Spinal cord (tissue), 10 donors: ENCODE data around the gene ABCC10. TPM values are rescaled to one million over a fixed set of nuclear protein-coding genes. Genes with fewer than 3 reads are reported as not detected.
A peak's percentile ranks its signal among the peaks of the same experiment; 100 is the strongest.

Experiments
- DNase-seq, 6 donors: peaks; one replicate each; pipeline versions ENCODE4 v3.0.0 to v3.0.0-alpha.2; 2013 to 2015; ENCODE audit warnings: low spot score in 6 of 6, low read depth in 4 of 6
- H3K27ac ChIP-seq: one replicate; pipeline ENCODE4 v1.5.1; 2013; ENCODE audit warnings: low read depth, low read length, control low read depth
- H3K27me3 ChIP-seq: one replicate; pipeline ENCODE4 v1.6.1; 2013; ENCODE audit warnings: low read length; ENCODE audit not compliant: control insufficient read depth, insufficient read depth
- H3K36me3 ChIP-seq: one replicate; pipeline ENCODE4 v1.6.1; 2013; ENCODE audit warnings: low read length; ENCODE audit not compliant: control insufficient read depth, insufficient read depth
- H3K4me1 ChIP-seq: one replicate; pipeline ENCODE4 v1.6.1; 2013; ENCODE audit warnings: low read length; ENCODE audit not compliant: control insufficient read depth, insufficient read depth
- H3K4me3 ChIP-seq: one replicate; pipeline ENCODE4 v1.5.1; 2013; ENCODE audit warnings: low read depth, low read length, control low read depth
- H3K9me3 ChIP-seq: one replicate; pipeline ENCODE4 v1.6.1; 2013; ENCODE audit warnings: low read length; ENCODE audit not compliant: control insufficient read depth, insufficient read depth
- WGBS: methylation state at CpG from one replicate; pipeline ENCODE4 v1.1.5; 2013; ENCODE audit warnings: missing lambda C conversion rate; ENCODE audit not compliant: insufficient coverage; 5-methylcytosine and 5-hydroxymethylcytosine counted together
- polyA plus RNA-seq, 2 donors: library from polyadenylated mRNA; unstranded; fragments of 120-200 nt; gene quantifications; one replicate each; pipeline ENCODE4 v1.2.1, GENCODE V29; 2013; ENCODE audit not compliant: insufficient read length in 2 of 2
- total RNA-seq, 2 donors: library from RNA; depleted of rRNA in 1 of 2; stranded (reverse); fragments of 120-200 nt in 1 of 2; fragments of >200 nt in 1 of 2; gene quantifications; one replicate each; pipeline versions ENCODE4 v1.2.3 to v1.2.4, GENCODE V29; 2013 to 2014
- donor health status: healthy.

The ABCC10 gene
- total and polyA plus RNA-seq, 4 donors = 15.8 to 55.8 (median 30.6) TPM

DNA sequence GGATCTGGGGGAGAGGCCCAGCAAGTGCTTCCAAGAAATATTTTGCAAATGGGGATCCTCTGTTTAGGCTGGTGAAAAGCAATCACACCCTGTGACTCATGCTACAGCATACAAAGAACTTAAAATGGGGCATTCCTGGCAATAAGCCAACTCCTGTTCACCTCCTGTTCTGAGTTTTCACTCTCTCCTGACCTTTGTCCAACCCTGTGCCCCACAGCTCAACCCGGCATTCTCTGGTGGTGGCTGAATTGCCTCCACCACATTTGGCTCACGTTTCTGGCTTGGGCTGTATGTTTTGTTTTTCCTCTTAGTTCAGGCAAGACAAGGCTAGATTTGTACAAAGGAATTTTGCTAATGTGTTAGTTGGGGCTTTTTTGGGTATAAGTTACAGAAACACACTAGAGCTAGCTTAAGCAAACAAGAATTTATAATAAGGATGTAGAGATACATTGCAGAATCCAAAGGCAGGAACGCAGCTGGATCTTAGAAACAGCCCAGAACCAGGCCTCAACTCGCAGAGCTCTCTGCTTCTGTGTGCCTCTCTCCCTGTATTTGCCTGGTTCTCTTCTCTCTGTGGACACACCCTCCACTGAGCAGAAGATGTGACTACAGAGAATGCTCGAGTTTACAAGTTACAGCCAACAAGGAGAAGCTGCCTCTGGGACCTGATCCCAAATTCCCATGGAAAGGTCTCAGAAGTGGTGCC is 9.4 kb downstream of the ABCC10 start:
- no peaks in the 10 kb centered on the region for H3K9me3 ChIP-seq
- H3K36me3 ChIP-seq = peaks cover 72% of the 10 kb centered on the region
- peaks cover 7% of the 10 kb centered on the region for H3K4me1 ChIP-seq
- no peak overlapping the region for H3K4me3 ChIP-seq
- 60% methylated on average over 3 of the region's 5 CpGs for WGBS
- H3K27ac ChIP-seq = peak overlapping the region; percentile 59
- peak in 2 of 6 donors; percentile 9 to 51 for DNase-seq
- no peaks in the 10 kb centered on the region for H3K27me3 ChIP-seq

DNA sequence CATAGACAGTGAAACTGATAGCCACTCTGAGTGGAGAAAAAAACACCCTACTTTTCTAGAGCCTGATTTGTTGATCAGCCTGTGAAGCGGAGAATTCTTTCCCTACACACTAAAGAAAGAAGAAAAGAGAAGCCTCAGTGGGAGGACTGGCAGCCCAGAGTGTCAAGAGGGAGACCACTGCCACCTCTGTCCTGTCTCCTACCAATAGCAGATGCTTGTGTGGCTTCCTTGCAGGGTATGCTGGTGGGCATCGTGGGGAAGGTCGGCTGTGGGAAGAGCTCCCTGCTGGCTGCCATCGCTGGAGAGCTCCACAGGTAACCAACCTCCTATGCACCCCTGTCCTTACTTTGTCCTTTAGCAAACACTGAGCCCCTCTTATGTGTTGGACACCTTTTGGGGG is 10.4 kb downstream of the ABCC10 start:
- no peak overlapping the region for H3K4me3 ChIP-seq
- H3K4me1 ChIP-seq = peaks cover 7% of the 10 kb centered on the region
- H3K9me3 ChIP-seq = no peaks in the 10 kb centered on the region
- peaks cover 72% of the 10 kb centered on the region for H3K36me3 ChIP-seq
- no peaks in the 10 kb centered on the region for H3K27me3 ChIP-seq
- no CpG with 5 or more reads among the region's 4 CpGs for WGBS
- DNase-seq = no peak
- H3K27ac ChIP-seq = no peak overlapping the region

DNA sequence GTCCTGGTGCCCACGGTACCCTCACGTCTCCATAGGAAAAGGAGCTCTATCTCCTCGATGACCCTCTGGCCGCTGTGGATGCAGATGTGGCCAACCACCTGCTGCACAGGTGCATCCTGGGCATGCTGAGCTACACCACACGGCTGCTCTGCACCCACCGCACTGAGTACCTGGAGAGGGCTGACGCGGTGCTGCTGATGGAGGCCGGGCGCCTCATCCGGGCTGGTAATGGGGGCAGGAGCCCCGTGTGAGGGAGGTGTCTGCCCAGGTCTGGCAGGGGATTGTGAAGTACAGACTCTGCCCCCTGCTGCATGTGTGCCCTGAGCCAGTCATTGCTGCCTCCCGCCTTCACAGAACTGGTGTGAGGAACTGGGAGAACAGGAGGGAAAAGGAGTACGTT is 15.6 kb downstream of the ABCC10 start:
- 89% methylated on average over 14 of the region's 14 CpGs for WGBS
- Histone ChIP-seq H3K27ac (no peak overlapping the region), H3K36me3 (peaks cover 92% of the 10 kb centered on the region), H3K4me3 (no peak overlapping the region), H3K9me3 (no peaks in the 10 kb centered on the region), H3K27me3 (no peaks in the 10 kb centered on the region), H3K4me1 (no peaks in the 10 kb centered on the region)
- no peak for DNase-seq

DNA sequence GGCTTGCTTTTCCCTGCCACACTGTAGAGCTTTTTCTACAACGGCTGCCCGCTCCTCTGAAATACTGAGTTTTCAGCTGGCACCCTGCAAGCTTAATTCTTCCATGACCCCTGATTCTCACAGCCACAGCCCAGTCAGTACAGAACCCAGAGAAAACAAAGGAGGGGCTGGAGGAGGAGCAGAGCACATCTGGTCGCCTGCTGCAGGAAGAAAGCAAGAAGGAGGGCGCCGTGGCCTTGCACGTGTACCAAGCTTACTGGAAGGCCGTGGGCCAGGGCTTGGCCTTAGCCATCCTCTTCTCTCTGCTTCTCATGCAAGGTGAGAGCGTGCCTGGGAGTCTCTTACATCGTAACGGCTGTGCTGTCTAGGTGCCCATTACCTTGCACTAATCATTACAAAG is 16.7 kb downstream of the ABCC10 start:
- no peak for DNase-seq
- 86% methylated on average over 8 of the region's 10 CpGs for WGBS
- no peaks in the 10 kb centered on the region for H3K27me3 ChIP-seq
- no peak overlapping the region for H3K4me3 ChIP-seq
- H3K9me3 ChIP-seq = no peaks in the 10 kb centered on the region
- H3K4me1 ChIP-seq = no peaks in the 10 kb centered on the region
- no peak overlapping the region for H3K27ac ChIP-seq
- H3K36me3 ChIP-seq = peaks cover 91% of the 10 kb centered on the region

DNA sequence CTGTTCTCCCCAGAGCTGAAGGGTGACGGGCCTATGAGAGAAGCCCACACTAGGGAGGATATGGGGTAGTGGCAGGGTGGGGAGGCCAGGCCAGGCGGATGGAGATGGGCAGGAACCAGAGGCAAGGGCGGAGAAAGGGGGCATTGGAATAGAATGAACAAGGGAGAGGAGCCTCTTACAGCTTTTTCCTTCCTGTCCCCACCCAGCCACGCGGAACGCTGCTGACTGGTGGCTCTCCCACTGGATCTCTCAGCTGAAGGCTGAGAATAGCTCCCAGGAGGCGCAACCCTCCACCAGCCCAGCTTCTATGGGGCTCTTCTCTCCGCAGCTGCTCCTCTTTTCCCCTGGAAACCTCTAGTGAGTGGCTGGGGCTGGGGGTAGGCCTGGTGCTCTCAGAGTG is 17.2 kb downstream of the ABCC10 start:
- WGBS = 86% methylated on average over 1 of the region's 8 CpGs
- DNase-seq = no peak
- H3K27ac ChIP-seq = no peak overlapping the region
- no peak overlapping the region for H3K4me3 ChIP-seq
- no peaks in the 10 kb centered on the region for H3K4me1 ChIP-seq
- H3K36me3 ChIP-seq = peaks cover 90% of the 10 kb centered on the region
- H3K9me3 ChIP-seq = no peaks in the 10 kb centered on the region
- no peaks in the 10 kb centered on the region for H3K27me3 ChIP-seq

DNA sequence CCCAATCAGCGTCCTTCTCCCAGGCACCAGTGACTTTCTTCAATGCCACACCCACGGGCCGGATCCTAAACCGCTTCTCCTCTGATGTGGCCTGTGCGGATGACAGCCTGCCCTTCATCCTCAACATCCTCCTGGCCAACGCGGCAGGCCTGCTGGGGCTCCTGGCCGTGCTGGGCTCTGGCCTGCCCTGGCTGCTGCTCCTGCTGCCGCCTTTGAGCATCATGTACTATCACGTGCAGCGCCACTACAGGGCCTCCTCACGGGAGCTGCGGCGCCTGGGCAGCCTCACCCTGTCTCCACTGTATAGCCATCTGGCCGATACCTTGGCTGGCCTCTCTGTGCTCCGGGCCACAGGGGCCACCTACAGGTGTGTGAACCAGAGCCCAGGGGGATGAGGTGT is 18.2 kb downstream of the ABCC10 start:
- H3K27ac ChIP-seq = no peak overlapping the region
- no peaks in the 10 kb centered on the region for H3K4me1 ChIP-seq
- 89% methylated on average over 16 of the region's 16 CpGs for WGBS
- peaks cover 91% of the 10 kb centered on the region for H3K36me3 ChIP-seq
- H3K4me3 ChIP-seq = no peak overlapping the region
- H3K9me3 ChIP-seq = no peaks in the 10 kb centered on the region
- DNase-seq = no peak
- no peaks in the 10 kb centered on the region for H3K27me3 ChIP-seq

DNA sequence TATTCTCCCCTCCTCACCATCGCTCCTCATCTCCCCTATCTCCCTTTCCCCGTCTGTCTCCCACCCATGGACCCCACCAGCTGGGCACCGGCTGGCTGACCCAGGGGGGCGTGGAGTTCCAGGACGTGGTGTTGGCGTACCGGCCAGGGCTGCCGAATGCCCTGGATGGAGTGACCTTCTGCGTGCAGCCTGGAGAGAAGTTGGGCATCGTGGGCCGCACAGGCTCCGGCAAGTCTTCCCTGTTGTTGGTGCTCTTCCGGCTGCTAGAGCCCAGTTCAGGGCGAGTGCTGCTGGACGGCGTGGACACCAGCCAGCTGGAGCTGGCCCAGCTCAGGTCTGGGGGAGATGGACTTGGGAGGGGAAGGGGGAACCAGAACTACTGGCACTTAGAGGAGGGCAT is 20.3 kb downstream of the ABCC10 start:
- DNase-seq = no peak
- Histone ChIP-seq H3K36me3 (peaks cover 88% of the 10 kb centered on the region), H3K4me3 (no peak overlapping the region), H3K27me3 (no peaks in the 10 kb centered on the region), H3K27ac (no peak overlapping the region), H3K4me1 (no peaks in the 10 kb centered on the region), H3K9me3 (no peaks in the 10 kb centered on the region)
- WGBS = 91% methylated on average over 16 of the region's 16 CpGs

DNA sequence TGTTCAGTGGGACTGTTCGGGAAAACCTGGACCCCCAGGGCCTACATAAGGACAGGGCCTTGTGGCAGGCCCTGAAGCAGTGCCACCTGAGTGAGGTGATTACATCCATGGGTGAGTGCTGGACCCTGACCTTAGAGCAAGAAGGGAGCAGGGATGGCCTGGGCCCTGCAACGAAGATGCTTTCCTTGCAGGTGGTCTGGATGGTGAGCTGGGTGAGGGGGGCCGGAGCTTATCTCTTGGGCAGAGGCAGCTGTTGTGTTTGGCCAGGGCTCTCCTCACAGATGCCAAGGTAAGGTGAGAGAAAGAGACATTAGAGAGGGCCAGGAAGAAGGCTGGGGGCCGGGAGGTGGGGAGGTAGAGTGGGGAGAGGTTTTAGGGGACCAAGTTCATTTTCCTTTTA is 21.6 kb downstream of the ABCC10 start:
- 88% methylated on average over 2 of the region's 4 CpGs for WGBS
- Histone ChIP-seq H3K4me3 (no peak overlapping the region), H3K27me3 (no peaks in the 10 kb centered on the region), H3K9me3 (no peaks in the 10 kb centered on the region), H3K4me1 (peaks cover 3% of the 10 kb centered on the region), H3K27ac (no peak overlapping the region), H3K36me3 (peaks cover 80% of the 10 kb centered on the region)
- DNase-seq = no peak

DNA sequence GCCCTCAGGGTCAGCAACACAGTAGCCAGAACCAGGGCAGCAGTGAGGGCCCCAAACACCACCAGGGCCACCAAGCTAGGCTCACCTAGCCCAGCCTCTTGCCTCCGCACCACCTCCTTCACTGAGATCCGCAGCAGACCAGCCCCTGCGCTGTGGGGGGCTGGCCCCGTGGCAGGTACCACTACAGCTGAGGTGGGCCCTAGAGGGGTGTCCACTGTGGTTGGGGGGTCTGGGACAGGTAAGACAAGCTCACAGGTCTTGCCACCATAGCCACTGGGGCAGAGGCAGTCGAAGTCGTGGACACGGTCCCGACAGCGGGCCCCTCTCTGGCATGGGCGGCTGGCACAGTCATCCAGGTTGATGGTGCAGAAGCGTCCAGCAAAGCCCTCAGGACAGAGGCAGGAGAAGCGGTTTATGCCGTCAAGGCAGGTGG is 23.4 kb downstream of the ABCC10 start:
- Histone ChIP-seq H3K4me3 (no peak overlapping the region), H3K4me1 (peaks cover 16% of the 10 kb centered on the region), H3K27ac (no peak overlapping the region), H3K27me3 (peaks cover 2% of the 10 kb centered on the region), H3K36me3 (peaks cover 62% of the 10 kb centered on the region), H3K9me3 (no peaks in the 10 kb centered on the region)
- no peak for DNase-seq
- WGBS = 95% methylated on average over 7 of the region's 13 CpGs

DNA sequence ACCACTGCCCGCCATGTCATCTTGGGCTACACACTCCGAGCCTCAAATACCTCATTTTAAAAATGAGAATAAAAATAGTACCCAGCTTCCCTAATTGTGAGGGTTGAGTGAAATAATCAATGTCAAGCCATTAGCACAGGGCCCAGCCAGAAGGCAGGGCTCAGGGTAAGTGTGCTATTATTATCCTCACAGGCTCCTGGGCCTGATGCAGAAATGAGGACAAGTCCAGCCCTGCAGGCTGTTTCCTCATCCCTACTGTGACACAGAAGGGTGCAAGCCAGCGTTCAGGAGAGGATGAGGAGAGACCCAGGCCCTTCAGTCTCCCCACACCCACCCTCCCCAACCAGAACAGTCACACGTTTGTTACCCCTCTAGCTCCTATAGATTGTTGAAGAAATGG is 24.0 kb downstream of the ABCC10 start:
- H3K36me3 ChIP-seq = peaks cover 56% of the 10 kb centered on the region

More for the DNA sequence above, 24.0 kb downstream of the ABCC10 start:
- Histone ChIP-seq H3K9me3 (no peaks in the 10 kb centered on the region), H3K4me1 (peaks cover 22% of the 10 kb centered on the region), H3K27ac (no peak overlapping the region), H3K4me3 (no peak overlapping the region), H3K27me3 (peaks cover 5% of the 10 kb centered on the region)
- no CpG with 5 or more reads among the region's 4 CpGs for WGBS
- DNase-seq = no peak
